ENCODE measurements around the gene ADORA2A. TPM values are rescaled to one million over a fixed set of nuclear protein-coding genes. Genes with fewer than 3 reads are reported as not detected.

ADORA2A gene
- total RNA-seq, 4 donors from 2014 or later, result 1.7 to 4.5 (median 2.5) TPM

- ATAC-seq (ENCODE audit: low FRiP score) (no peak), DNase-seq (ENCODE audit: low spot score) (no peak)
- no peak for TF ChIP-seq CTCF (IDR thresholded peaks at IDR 0.05)
These were observed 26.5 kb downstream of the ADORA2A start for GRCh38 chr22:24453853-24454252.

GRCh38 chr22:24455039-24455438 is 27.6 kb downstream of the ADORA2A start:
- no peak for DNase-seq (ENCODE audit: low spot score)
- ATAC-seq (ENCODE audit: low FRiP score), result no peak
- no peak for TF ChIP-seq CTCF (IDR thresholded peaks at IDR 0.05)

GRCh38 chr22:24455751-24456426 is 28.5 kb downstream of the ADORA2A start:
- ATAC-seq (ENCODE audit: low FRiP score), result no peak
- TF ChIP-seq CTCF (IDR thresholded peaks at IDR 0.05), result no peak
- no peak for DNase-seq (ENCODE audit: low spot score)

- ATAC-seq (ENCODE audit: low FRiP score), result no peak
- no peak for TF ChIP-seq CTCF (IDR thresholded peaks at IDR 0.05)
- no peak for DNase-seq (ENCODE audit: low spot score)
These were observed 30.6 kb downstream of the ADORA2A start for GRCh38 chr22:24457894-24458420.

GRCh38 chr22:24459911-24460310 is 32.5 kb downstream of the ADORA2A start:
- TF ChIP-seq CTCF (IDR thresholded peaks at IDR 0.05), result no peak
- DNase-seq (ENCODE audit: low spot score) (no peak), ATAC-seq (ENCODE audit: low FRiP score) (no peak)

GRCh38 chr22:24460418-24461089 is 33.2 kb downstream of the ADORA2A start:
- no peak for TF ChIP-seq CTCF (IDR thresholded peaks at IDR 0.05)
- DNase-seq (ENCODE audit: low spot score) (no peak), ATAC-seq (ENCODE audit: low FRiP score) (no peak)

All from omental fat pad (tissue), 4 donors.